ENCODE results near the gene FASN.

- no peak for TF ChIP-seq POLR2AphosphoS5 (IDR thresholded peaks at IDR 0.05; ENCODE audit: insufficient read depth, low read depth, low read length)
- no peak for TF ChIP-seq CTCF (IDR thresholded peaks at IDR 0.05; ENCODE audit: extremely low read depth in 1 of 2, insufficient read depth in 1 of 2, low read depth in 1 of 2, low read length in 2 of 2)
- no peak for TF ChIP-seq POLR2A (IDR thresholded peaks at IDR 0.05; ENCODE audit: low read depth, low read length)
- no peak for TF ChIP-seq EZH2 (IDR thresholded peaks at IDR 0.05; ENCODE audit: borderline replicate concordance, low read depth, low read length, severe bottlenecking)
- TF ChIP-seq MYC (IDR thresholded peaks at IDR 0.05; ENCODE audit: low read depth, low read length): no peak
Measured at GRCh38 chr17:82059272-82060000, 38.6 kb downstream of the FASN start.
